Esophagus squamous epithelium (tissue), 5 donors: ENCODE data around the gene CDC42BPB. TPM values are rescaled to one million over a fixed set of nuclear protein-coding genes. Genes with fewer than 3 reads are reported as not detected.

ENCODE experiments used
- DNase-seq: peaks from one replicate; lab custom pipeline; 2025; lab: John Stamatoyannopoulos, UW
- H3K27ac ChIP-seq, 4 donors: fragments of 200-600 bp; sonication (generic); one replicate each; pipeline ENCODE4 v1.5.1; 2016 to 2019; ENCODE audit warnings: mild to moderate bottlenecking in 1 of 4
- H3K27me3 ChIP-seq, 4 donors: fragments of 200-600 bp; sonication (generic); 1 replicate in 3 of 4; 2 replicates in 1 of 4; pipeline versions ENCODE4 v1.5.1 to v1.6.0; 2017 to 2021; ENCODE audit warnings: antibody characterized with exemption in 1 of 4
- H3K36me3 ChIP-seq, 3 donors: fragments of 200-600 bp; sonication (generic); one replicate each; pipeline ENCODE4 v1.5.1; 2016 to 2019
- H3K4me1 ChIP-seq, 3 donors: fragments of 200-600 bp; sonication (generic); one replicate each; pipeline ENCODE4 v1.5.1; 2017 to 2019
- H3K4me3 ChIP-seq, 4 donors: fragments of 200-600 bp; sonication (generic); 1 replicate in 3 of 4; 2 replicates in 1 of 4; pipeline ENCODE4 v1.5.1; 2016 to 2019; ENCODE audit warnings: mild to moderate bottlenecking in 2 of 4, moderate library complexity in 1 of 4
- H3K9me3 ChIP-seq, 3 donors: fragments of 200-600 bp; sonication (generic); one replicate each; pipeline ENCODE4 v1.5.1; 2016 to 2019
- CTCF ChIP-seq, 6 experiments: fragments of 450-650 bp in 4 of 6; fragments of 200-600 bp in 2 of 6; sonication (generic) in 2 of 6; IDR thresholded peaks; one replicate each; pipeline ENCODE4 v1.5.1; 2016 to 2019; ENCODE audit warnings: antibody characterized with exemption in 6 of 6, mild to moderate bottlenecking in 4 of 6, moderate library complexity in 4 of 6
- POLR2A ChIP-seq, 4 donors: fragments of 450-650 bp; IDR thresholded peaks; one replicate each; pipeline ENCODE4 v1.6.1; 2017; ENCODE audit warnings: antibody characterized with exemption in 4 of 4, mild to moderate bottlenecking in 4 of 4, moderate library complexity in 3 of 4
- whole genome bisulfite sequencing, 2 donors: methylation state at CpG; one replicate each; pipeline ENCODE4 v1.1.5; 2018; 5-methylcytosine and 5-hydroxymethylcytosine counted together
- intact Hi-C: fragments of 100-400 bp; cut with DNase I; formaldehyde crosslinking; loops from one replicate; pipeline ENCODE4 v1.15.0; 2022
- total RNA-seq, 4 donors: library from RNA; depleted of rRNA; stranded (reverse); fragments of >200 nt; gene quantifications; one replicate each; pipeline ENCODE4 v1.1.0, GENCODE V29; 2016
- donor health status: DM: yes; HTN: yes; CAD: no.

The CDC42BPB gene
- total RNA-seq, 4 donors from 2014 or later: 43.7 to 98.2 (median 81.2) TPM

DNA sequence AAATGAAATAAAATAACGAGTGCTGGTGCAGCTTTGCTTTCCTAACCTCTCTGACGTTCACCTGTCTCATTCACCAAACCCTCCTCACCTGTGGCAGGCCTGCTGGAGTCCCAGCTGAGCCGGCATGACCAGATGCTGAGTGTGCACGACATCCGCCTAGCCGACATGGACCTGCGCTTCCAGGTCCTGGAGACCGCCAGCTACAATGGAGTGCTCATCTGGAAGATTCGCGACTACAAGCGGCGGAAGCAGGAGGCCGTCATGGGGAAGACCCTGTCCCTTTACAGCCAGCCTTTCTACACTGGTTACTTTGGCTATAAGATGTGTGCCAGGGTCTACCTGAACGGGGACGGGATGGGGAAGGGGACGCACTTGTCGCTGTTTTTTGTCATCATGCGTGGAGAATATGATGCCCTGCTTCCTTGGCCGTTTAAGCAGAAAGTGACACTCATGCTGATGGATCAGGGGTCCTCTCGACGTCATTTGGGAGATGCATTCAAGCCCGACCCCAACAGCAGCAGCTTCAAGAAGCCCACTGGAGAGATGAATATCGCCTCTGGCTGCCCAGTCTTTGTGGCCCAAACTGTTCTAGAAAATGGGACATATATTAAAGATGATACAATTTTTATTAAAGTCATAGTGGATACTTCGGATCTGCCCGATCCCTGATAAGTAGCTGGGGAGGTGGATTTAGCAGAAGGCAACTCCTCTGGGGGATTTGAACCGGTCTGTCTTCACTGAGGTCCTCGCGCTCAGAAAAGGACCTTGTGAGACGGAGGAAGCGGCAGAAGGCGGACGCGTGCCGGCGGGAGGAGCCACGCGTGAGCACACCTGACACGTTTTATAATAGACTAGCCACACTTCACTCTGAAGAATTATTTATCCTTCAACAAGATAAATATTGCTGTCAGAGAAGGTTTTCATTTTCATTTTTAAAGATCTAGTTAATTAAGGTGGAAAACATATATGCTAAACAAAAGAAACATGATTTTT is 151.9 kb downstream of the CDC42BPB start:
- Histone ChIP-seq H3K27ac (no peak overlapping the region), H3K36me3 (peaks cover under 1 to 81% (median 11%) of the 10 kb centered on the region in 3 donors), H3K4me3 (no peak overlapping the region), H3K4me1 (no peaks in the 10 kb centered on the region), H3K9me3 (no peaks in the 10 kb centered on the region), H3K27me3 (no peaks in the 10 kb centered on the region)
- TF ChIP-seq CTCF (IDR thresholded peaks at IDR 0.05): no peak
- DNase-seq: no peak
- intact Hi-C loops: no loop called here
- 93 to 94% methylated on average over 27 to 38 of the region's 38 CpGs for whole genome bisulfite sequencing, 2 donors

DNA sequence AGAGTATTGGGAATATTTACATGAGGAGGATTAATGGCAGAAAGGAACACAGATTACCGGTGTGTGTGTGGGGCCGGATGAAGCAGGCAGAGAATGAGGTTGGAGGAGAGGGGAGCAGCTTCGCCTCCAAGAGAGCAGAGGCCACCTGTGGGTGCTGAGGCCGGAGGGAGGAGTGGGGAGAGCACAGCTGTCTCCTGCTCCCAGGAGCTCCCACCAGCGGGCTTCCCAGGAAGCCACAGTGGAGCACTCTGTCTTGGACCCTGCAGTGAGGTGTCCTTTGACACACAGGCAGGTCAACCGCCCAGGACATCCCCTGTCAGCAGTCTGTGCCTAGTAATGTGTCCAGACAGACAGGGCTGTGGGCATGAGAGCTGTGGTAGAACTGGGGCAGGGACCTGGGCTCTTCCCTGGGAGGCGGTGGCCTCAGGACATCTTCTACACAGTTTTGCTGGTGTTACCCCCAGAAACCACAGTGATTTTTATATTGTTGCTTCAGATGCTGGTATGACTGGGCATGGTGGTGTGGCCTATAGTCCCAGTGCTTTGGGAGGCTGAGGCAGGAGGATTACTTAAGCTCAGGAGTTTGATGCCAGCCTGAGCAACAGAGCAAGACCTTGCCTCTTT is 153.3 kb downstream of the CDC42BPB start:
- intact Hi-C loops: no loop called here
- Histone ChIP-seq H3K4me1 (no peaks in the 10 kb centered on the region), H3K36me3 (peaks cover 3 to 84% (median 11%) of the 10 kb centered on the region in 3 donors), H3K27ac (no peak overlapping the region), H3K4me3 (no peak overlapping the region), H3K27me3 (no peaks in the 10 kb centered on the region), H3K9me3 (no peaks in the 10 kb centered on the region)
- WGBS, 2 donors: 95 to 97% methylated on average over 5 to 6 of the region's 7 CpGs
- TF ChIP-seq POLR2A (IDR thresholded peaks at IDR 0.05) (no peak), CTCF (IDR thresholded peaks at IDR 0.05) (no peak)
- DNase-seq: no peak

DNA sequence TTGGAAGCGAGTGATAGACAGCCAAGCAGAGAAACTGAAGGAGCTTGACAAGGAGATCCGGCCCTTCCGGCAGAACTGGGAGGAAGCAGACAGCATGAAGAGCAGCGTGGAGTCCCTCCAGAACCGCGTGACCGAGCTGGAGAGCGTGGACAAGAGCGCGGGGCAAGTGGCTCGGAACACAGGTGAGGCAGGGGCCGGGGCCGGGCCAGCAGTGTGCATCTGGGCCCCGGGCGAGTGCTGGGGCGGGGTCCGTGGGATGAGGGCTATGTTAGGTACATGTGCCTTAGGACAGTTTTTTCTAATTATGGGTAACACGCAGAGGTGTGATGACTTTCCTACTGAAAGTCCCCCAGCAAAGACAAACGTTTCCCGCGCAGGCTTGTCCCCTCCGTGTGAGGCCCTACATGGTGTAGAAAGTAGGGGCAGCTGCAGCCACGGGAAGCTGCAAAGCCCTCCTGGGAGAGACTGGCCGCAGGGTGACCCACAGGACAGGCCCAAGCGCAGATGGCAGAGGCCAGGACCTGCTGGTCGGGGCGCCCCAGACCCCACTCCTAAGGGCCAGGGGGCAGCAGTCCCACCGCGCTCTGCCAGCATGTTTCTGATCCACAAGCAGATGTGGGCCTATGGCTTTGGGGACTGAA is 154.0 kb downstream of the CDC42BPB start:
- peaks cover 3 to 86% (median 11%) of the 10 kb centered on the region in 3 donors for H3K36me3 ChIP-seq
- H3K27me3 ChIP-seq: no peaks in the 10 kb centered on the region
- no peaks in the 10 kb centered on the region for H3K4me1 ChIP-seq
- WGBS, 2 donors: 91 to 93% methylated on average over 12 to 17 of the region's 29 CpGs
- H3K27ac ChIP-seq: no peak overlapping the region
- intact Hi-C loops: no loop called here
- no peak for TF ChIP-seq POLR2A (IDR thresholded peaks at IDR 0.05)
- no peak for TF ChIP-seq CTCF (IDR thresholded peaks at IDR 0.05)
- no peak overlapping the region for H3K4me3 ChIP-seq
- no peak for DNase-seq
- H3K9me3 ChIP-seq: no peaks in the 10 kb centered on the region

DNA sequence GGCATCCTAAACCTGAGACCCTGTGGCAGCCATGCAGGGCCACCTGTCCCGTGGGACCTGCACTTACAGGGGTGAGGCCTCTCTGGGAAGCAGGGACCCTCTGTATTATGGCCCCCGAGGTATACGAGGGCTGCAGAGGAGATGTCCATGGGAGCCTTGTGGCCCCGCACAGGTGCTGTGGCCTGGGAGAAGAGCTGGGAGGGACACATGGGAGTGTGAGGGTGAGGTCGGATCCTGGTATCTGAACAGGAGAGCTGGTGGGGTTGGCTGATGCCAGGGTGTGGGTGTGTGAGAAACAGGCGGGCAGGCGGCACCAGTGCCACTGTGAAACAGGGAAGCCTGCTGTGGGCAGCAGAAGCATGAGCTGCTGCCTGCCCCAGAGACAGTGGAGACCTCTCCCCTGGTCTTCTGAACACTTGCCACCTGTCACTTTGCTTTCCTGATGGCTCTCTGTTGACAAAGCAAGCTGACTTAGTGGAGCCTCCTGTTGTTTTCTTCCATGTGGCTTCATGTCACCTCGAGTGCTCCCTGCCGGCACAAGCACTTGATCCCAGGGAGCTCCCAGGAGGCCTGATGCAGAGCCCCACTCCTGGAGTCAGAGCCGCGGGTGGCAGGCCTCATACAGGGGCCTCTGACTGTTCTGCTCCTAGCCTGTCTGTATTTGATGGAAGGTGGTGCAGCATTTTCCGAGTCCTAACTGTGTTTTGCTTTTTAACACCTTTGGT is 154.7 kb downstream of the CDC42BPB start:
- H3K27me3 ChIP-seq: no peaks in the 10 kb centered on the region
- H3K9me3 ChIP-seq: no peaks in the 10 kb centered on the region
- intact Hi-C loops: no loop called here
- H3K36me3 ChIP-seq: peaks cover 5 to 86% (median 11%) of the 10 kb centered on the region in 3 donors
- H3K4me3 ChIP-seq: no peak overlapping the region
- no peaks in the 10 kb centered on the region for H3K4me1 ChIP-seq
- 88 to 91% methylated on average over 6 to 9 of the region's 12 CpGs for WGBS, 2 donors
- H3K27ac ChIP-seq: no peak overlapping the region
- DNase-seq: no peak
- TF ChIP-seq CTCF (IDR thresholded peaks at IDR 0.05) (no peak), POLR2A (IDR thresholded peaks at IDR 0.05) (no peak)
